ENCODE results near the gene EPB42.
"Not testable (repeated sequence)": the region's sequence is repeated elsewhere in the genome, so short reads cannot be mapped to it uniquely, and the experiment has no call there.

The EPB42 gene

DNA sequence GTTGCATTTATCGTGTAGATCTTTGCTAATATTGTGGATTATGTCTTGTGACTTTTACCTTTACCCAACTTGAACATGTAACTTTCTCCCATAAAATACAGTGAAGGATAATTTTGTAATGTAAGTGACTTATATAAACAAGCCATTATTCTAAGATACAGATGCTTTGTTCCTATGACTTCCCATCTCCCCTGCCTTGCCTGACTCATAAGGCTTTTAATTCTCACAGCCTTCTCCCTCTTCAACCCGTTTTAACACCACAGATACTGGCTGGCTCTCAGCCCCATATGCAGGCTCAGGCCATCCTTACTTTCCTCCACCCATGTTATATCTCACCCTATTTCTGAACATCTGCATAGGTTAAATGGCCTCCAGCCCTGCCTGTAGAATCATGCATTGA lies 31.5 kb downstream of the EPB42 start:
- in situ Hi-C loops (cut with HindIII; ENCODE audit: low sequenced_read_pairs), result no loop called here

DNA sequence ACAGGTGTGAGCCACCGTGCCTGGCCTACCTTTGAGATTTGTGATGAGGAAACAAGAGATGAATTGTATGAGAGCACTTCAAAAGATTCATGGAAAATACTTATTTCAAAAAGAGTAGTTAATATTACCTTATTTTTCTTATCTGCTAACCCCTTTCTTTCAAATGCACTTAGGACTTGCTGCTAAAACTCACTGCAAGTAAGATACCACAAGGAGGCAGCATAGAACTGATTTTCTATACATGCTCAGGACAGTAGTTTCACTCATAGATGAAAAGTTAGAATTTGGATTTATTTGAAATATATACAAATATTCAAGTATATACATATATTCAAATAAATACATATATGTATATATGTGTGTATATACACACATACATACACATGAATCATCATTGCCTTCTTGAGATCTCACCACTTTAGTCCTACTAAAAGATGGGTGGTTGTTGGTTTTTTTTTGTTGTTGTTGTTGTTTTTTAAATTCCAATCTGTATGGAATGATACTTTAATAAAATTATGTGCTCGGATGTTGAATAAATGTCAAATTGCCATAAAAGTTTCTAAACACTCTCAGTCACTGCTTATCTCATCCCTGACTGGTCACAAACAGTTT lies 33.2 kb downstream of the EPB42 start:
- in situ Hi-C loops (cut with HindIII; ENCODE audit: low sequenced_read_pairs), result no loop called here

DNA sequence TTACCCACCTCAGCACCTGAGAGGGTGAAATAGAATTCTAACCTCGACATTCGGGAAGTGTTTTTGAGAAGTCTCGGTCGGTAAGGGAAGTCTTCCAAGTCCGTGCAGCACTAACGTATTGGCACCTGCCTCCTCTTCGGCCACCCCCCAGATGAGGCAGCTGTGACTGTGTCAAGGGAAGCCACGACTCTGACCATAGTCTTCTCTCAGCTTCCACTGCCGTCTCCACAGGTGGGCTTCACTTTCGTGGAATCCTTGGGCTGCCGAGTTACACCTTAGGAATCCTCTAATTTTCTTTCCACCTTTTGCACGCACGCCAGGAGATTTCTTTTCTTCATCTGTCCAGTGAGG lies 34.8 kb downstream of the EPB42 start:
- in situ Hi-C loops (cut with HindIII; ENCODE audit: low sequenced_read_pairs), result no loop called here

DNA sequence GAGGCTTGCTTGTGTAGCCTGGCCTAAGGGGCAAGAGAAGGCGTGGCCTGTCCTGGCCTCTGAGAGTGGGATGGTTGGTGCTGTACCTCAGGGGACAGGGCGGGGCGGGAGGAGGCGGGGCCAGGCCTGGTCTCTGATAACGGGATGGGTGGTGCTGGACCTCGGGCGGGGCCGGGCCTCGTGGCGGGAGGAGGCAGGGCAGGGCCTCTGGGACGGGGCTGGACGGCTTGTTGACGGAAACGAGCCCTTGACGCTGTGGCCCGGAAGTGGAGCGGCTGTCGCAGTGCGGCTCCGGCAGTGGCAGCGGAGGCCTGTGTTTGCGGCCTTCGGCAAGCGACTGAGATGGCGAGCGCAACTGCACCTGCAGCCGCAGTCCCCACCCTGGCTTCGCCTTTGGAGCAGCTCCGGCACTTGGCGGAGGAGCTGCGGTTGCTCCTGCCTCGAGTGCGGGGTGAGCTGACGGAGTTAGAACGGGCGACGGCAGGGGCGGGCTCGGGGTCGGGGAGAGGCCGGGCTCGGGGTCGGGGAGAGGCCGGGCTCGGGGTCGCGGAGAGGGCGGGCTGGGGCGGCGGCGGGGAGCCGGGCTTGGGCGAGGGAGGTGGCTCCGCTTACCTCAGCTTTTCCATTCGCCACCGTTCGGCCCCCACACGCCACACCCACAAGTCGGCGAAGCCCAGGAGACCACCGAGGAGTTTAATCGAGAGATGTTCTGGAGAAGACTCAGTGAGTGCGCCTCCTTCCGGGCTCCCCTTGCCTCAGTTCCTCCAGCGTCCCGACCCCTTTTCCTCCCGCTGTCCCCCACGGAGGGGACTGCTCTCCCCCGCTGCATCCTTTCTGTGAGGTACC lies 35.4 kb downstream of the EPB42 start, which contains the start of gene CCNDBP1:
CCNDBP1 (plus strand) TSS at position 247 of the 846 bp plus-strand sequence; CDS start at position 343, 96 bp downstream.
- in situ Hi-C loops (cut with HindIII; ENCODE audit: low sequenced_read_pairs), result no loop called here

DNA sequence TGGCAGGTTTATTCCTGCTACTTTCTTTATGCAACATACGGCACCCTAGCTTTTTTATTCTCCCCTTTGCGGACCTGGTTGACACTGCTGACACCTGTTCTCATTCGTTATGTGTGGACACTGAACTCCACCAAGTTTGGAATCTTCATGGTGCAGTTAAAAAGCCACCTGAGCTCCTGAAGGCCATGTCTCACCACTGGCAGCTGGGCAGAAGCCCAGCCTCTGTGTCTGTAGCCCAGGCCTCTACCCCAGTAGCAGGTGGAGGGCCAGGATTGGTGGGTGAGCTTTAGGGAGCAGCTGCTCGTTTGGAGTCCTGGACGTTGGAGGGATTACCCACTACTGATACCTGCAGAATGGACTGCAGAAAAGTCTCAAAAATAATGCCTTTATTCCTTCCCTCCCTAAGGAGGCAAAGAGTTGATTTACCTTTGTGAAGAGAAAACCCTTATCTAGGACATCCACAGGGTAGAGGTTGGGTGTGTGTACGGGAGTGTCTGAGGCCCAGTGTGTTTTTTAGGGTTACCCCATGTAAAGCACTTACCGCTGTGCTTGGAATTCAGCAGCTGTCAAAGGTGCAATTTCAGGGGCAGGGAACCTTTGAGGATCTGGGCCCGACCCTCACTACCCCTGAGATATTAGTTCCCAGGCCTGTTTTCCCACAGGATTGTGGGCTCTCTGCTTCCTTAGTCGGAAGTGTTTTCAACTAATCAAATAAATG lies 36.3 kb downstream of the EPB42 start:
- in situ Hi-C loops (cut with HindIII; ENCODE audit: low sequenced_read_pairs), result no loop called here

DNA sequence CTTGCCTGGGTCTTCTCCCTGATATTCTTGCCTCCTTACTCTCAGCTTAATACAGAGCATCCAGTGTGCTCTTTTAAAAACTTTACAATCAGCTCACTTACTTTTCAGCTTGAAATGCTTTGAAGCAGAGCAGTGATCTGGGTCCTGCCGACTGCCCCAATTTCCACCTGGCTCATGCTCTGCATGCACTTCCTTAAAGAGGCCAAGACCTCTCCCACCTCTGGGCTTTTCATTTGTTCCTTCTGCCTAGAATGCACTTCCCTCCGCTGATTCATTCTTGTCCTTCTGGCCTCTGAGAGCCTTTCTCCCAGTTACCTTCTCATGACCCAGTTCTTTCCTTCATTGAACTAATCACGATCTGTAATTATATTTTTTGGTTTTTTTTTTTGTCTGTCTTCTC lies 37.5 kb downstream of the EPB42 start:
- in situ Hi-C loops (cut with HindIII; ENCODE audit: low sequenced_read_pairs), result no loop called here

DNA sequence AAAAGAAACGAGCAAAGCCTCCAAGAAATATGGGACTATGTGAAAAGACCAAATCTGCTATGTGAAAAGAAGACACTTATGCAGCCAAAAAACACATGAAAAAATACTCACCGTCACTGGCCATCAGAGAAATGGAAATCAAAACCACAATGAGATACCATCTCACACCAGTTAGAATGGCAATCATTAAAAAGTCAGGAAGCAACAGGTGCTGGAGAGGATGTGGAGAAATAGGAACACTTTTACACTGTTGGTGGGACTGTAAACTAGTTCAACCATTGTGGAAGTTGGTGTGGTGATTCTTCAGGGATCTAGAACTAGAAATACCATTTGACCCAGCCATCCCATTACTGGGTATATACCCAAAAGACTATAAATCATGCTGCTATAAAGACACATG lies 43.7 kb downstream of the EPB42 start:
- in situ Hi-C loops (cut with HindIII; ENCODE audit: low sequenced_read_pairs), result not testable (repeated sequence)

DNA sequence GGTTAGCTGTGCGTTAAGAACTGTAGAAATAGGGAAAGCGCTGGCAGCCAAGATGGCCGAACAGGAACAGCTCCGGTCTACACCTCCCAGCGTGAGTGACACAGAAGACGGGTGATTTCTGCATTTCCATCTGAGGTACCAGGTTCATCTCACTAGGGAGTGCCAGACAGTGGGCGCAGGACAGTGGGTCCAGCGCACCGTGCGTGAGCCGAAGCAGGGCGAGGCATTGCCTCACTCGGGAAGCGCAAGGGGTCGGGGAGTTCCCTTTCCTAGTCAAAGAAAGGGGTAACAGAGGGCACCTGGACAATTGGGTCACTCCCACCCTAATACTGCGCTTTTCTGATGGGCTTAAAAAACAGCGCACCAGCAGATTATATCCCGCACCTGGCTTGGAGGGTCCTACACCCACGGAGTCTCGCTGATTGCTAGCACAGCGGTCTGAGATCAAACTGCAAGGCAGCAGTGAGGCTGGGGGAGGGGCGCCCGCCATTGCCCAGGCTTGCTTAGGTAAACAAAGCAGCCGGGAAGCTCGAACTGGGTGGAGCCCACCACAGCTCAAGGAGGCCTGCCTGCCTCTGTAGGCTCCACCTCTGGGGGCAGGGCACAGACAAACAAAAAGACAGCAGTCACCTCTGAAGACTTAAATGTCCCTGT lies 45.0 kb downstream of the EPB42 start:
- in situ Hi-C loops (cut with HindIII; ENCODE audit: low sequenced_read_pairs), result not testable (repeated sequence)

DNA sequence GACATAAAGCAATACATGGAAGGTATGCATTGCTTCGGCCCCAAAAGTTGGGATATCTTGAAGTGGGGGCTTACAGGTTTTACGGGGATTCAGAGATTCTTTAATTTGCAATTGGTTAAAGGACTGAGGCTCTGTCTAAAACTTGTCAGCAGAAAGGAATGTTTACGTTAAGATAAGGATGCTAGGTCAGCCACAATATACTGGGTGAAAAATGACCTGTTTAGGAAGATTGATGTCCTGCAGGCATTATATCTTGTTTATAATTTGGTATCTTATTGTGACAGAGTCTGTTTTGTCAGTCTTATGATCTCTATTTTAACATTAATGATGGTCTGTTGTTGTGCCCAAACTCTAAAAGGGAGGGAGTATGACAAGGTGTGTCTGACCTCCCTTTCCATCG lies 50.9 kb downstream of the EPB42 start:
- in situ Hi-C loops (cut with HindIII; ENCODE audit: low sequenced_read_pairs), result no loop called here

DNA sequence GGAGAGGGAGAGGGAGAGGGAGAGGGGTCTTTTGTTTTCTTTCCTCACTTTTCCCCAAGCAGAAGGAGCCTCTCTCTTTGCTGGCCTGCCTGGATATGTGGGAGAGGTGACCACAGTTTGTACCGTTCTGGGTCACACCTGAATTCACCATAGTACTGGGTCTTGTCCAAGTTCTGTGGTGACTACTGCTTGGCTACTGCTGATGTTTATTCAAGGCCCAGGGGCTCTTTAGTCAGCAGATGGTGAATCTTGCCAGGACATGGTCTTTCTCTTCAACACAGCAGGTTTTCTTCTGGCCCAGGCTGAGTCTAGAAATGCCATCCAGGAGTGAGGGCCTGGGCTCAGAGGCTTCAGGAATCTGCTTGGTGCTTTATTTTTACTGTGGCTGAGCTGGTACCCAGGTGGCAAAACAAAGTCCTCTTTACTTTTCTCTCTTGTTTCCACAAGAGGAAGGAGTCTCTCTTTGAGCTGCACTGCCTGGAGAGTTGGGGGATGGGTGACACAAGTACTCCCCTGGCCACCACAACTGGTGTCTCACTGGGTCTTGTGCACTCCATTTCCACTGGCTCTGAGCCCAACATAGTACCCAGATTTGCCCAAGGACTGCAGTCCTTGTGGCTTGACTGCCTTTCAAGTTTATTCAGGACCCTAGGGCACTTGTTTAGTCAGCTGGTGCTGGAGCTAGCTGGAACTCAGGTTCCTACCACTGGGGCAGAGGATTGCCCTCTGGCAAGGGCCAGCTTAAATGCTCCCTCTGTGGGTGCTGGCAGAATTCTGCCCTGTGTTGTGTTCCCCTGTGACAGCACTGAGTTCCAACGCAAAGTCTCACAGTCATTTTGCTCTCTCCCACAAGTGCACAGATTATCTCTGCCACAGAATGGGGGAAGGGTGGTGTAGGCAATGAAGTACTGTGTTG lies 52.4 kb downstream of the EPB42 start:
- in situ Hi-C loops (cut with HindIII; ENCODE audit: low sequenced_read_pairs), result no loop called here

DNA sequence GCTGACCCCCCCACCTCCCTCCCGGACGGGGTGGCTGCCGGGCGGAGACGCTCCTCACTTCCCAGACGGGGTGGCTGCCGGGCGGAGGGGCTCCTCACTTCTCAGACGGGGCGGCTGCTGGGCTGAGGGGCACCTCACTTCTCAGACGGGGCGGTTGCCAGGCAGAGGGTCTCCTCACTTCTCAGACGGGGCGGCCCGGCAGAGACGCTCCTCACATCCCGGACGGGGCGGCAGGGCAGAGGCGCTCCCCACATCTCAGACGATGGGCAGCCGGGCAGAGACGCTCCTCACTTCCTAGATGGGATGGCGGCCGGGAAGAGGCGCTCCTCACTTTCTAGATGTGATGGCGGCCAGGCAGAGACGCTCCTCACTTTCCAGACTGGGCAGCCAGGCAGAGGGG lies 53.6 kb downstream of the EPB42 start:
- in situ Hi-C loops (cut with HindIII; ENCODE audit: low sequenced_read_pairs), result not testable (repeated sequence)

DNA sequence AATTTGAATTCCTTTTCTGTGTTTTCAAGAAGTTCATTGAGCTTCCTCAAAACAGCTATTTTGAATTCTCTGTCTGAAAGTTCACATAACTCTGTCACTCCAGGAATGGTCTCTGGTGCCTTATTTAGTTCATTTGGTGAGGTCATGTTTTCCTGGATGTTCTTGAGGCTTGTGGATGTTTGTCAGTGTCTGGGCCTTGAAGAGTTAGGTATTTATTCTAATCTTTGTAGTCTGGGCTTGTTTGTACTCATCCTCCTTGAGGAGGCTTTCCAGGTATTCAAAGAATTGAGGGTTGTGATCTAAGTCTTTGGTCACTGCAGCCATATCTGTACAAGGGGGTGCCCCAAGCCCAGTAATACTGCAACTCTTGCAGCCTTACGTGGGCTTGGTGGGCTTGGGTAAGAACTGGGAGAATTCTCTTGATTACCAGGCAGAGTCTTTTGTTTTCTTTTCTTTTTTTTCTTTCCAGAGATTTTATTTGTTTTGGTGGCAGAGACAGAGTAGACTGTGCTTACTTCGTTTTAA lies 55.0 kb downstream of the EPB42 start:
- in situ Hi-C loops (cut with HindIII; ENCODE audit: low sequenced_read_pairs), result no loop called here

DNA sequence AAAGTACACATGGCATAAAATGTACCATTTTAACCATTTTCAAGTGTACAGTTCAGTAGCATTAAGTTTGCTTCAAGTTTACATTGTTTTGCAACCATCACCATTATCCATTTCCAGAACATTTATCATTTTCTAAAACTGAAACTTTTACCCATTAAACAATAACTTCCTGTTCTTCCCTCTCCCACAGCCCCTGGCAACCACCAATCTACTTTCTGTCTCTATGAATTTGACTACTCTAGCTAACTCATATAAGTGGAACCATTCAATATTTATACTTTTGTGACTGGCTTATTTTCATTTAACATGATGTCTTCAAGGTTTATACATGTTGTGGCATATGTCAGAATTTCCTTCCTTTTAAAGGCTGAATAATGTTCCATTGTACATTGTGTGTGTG lies 67.5 kb downstream of the EPB42 start:
- in situ Hi-C loops (cut with HindIII; ENCODE audit: low sequenced_read_pairs), result no loop called here

DNA sequence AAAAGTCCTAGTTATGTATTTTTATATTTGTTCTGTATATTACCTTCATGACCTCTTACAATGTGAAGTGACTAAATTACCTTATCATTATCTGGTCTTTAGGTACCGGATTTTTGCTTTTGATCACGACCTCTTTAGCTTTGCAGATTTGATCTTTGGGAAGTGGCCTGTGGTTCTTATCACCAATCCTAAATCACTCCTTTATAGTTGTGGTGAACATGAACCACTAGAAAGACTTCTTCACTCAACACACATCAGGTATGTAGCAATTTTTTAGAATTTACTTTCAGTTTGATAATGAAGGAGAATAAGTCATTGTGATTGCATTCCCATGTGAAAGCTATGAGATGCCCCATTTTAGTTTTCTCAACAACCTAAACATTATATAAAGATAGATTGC lies 69.1 kb downstream of the EPB42 start:
- in situ Hi-C loops (cut with HindIII; ENCODE audit: low sequenced_read_pairs), result no loop called here

DNA sequence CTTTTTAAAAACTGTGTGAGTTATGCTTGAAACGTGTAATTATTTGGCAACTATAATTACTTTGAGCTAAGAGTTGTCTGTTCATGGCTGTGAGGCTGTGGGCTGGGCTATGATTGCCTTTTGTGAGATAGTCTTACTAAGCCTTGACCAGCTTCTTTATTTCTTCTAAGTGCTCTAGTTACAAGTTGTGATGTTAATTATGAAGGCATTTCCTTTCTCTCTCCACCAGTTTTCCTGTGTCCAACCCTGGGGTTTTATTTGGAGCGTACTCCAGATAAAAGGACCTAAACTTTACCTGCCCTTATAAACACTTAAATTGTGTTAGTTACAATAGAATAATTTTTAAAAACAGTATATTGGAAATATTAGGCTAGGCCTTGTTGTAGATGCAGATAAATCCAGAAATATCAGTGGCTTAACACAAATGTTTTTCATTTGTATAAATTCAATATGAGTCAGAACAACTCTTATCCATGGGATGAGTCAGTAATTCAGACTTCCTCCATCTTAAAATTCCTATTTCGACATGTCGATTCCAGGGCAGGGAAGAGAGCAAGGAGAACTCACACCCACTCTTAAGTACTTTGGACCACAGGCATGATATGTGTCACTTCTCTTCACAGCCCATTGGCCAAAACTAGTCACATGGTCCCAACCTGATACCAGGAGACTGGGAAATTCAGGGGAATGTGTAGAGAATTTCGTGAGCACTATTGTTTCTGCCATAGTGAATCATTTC lies 70.5 kb downstream of the EPB42 start:
- in situ Hi-C loops (cut with HindIII; ENCODE audit: low sequenced_read_pairs), result no loop called here
